Measurements from ENCODE around the gene CCDC97. TPM values are rescaled to one million over a fixed set of nuclear protein-coding genes. Genes with fewer than 3 reads are reported as not detected.

Gene CCDC97
- total RNA-seq, 2 experiments from 2014 or later = 15.0 to 36.6 TPM

DNA sequence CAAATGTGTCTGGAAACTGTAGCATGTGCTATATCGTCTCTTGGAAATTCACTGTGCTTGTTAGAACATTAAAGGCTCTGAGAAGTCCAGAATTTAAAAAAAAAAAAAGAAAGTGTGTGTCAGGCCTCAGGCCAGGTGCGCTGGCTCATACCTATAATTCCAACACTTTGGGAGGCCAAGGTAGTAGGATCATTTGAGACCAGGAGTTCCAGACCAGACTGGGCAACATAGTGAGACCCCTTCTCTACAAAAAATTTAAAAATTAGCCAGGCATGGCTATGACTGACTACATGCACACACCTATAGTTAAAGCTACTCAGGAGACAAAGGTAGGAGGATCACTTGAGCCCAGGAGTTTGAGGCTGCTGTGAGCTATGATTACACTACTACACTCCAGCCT is 40.9 kb upstream of the CCDC97 start:
- Histone ChIP-seq H3K9me2 (ENCODE audit: insufficient read depth, low read length) (no peaks in the 10 kb centered on the region), H3K4me1 (ENCODE audit: insufficient read depth, low read length, poor library complexity, severe bottlenecking) (peaks cover 11% of the 10 kb centered on the region), H3K79me2 (ENCODE audit: insufficient read depth, low read depth, low read length) (peaks cover 57% of the 10 kb centered on the region), H3K9me3 (ENCODE audit: low read length) (no peaks in the 10 kb centered on the region), H4K20me1 (ENCODE audit: insufficient read depth, low read length) (peaks cover 25% of the 10 kb centered on the region), H3K27ac (ENCODE audit: low read depth, low read length, poor library complexity, severe bottlenecking) (no peak overlapping the region), H3K4me3 (ENCODE audit: low read depth, low read length, poor library complexity, severe bottlenecking) (no peak overlapping the region), H3K36me3 (ENCODE audit: insufficient read depth, low read length) (peaks cover 90% of the 10 kb centered on the region), H2AFZ (ENCODE audit: low read length) (no peak overlapping the region), H3K4me2 (ENCODE audit: low read length) (no peak overlapping the region)
- DNase-seq (ENCODE audit: low spot score) = no peak
- BruUV-seq (replicated peaks) = no TSS peak
- POLR2A ChIA-PET = no interaction called here
- no peak for TF ChIP-seq EZH2phosphoT487 (IDR thresholded peaks at IDR 0.05; ENCODE audit: borderline replicate concordance, low read depth, low read length)
- TF ChIP-seq CTCF (conservative IDR thresholded peaks at IDR 0.05; ENCODE audit: low read length) = no peak
- intact Hi-C loops (cut with micrococcal nuclease; ENCODE audit: unreplicated experiment) = no loop called here
- CTCF ChIA-PET (ENCODE audit: unreplicated experiment) = no interaction called here

GRCh38 chr19:41269571-41269970 is 40.4 kb upstream of the CCDC97 start:
- intact Hi-C loops (cut with micrococcal nuclease; ENCODE audit: unreplicated experiment) = no loop called here

GRCh38 chr19:41273076-41273475 is 36.9 kb upstream of the CCDC97 start:
- Histone ChIP-seq H3K27ac (ENCODE audit: low read depth, low read length, poor library complexity, severe bottlenecking) (no peak overlapping the region), H3K4me1 (ENCODE audit: insufficient read depth, low read length, poor library complexity, severe bottlenecking) (no peaks in the 10 kb centered on the region), H3K4me3 (ENCODE audit: low read depth, low read length, poor library complexity, severe bottlenecking) (no peak overlapping the region), H3K9me2 (ENCODE audit: insufficient read depth, low read length) (no peaks in the 10 kb centered on the region), H3K36me3 (ENCODE audit: insufficient read depth, low read length) (peaks cover 99% of the 10 kb centered on the region), H2AFZ (ENCODE audit: low read length) (no peak overlapping the region), H3K4me2 (ENCODE audit: low read length) (no peak overlapping the region), H3K79me2 (ENCODE audit: insufficient read depth, low read depth, low read length) (peaks cover 19% of the 10 kb centered on the region), H3K9me3 (ENCODE audit: low read length) (no peaks in the 10 kb centered on the region), H4K20me1 (ENCODE audit: insufficient read depth, low read length) (peaks cover 8% of the 10 kb centered on the region)
- CTCF ChIA-PET (ENCODE audit: unreplicated experiment) = no interaction called here
- TF ChIP-seq CTCF (conservative IDR thresholded peaks at IDR 0.05; ENCODE audit: low read length) = no peak
- TF ChIP-seq EZH2phosphoT487 (IDR thresholded peaks at IDR 0.05; ENCODE audit: borderline replicate concordance, low read depth, low read length) = no peak
- BruUV-seq (replicated peaks) = no TSS peak
- POLR2A ChIA-PET = no interaction called here
- intact Hi-C loops (cut with micrococcal nuclease; ENCODE audit: unreplicated experiment) = no loop called here
- no peak for DNase-seq (ENCODE audit: low spot score)

More at GRCh38 chr19:41269571-41269970, 40.4 kb upstream of the CCDC97 start:
- Histone ChIP-seq H3K4me2 (ENCODE audit: low read length) (no peak overlapping the region), H2AFZ (ENCODE audit: low read length) (no peak overlapping the region), H4K20me1 (ENCODE audit: insufficient read depth, low read length) (peaks cover 25% of the 10 kb centered on the region), H3K4me1 (ENCODE audit: insufficient read depth, low read length, poor library complexity, severe bottlenecking) (peaks cover 11% of the 10 kb centered on the region), H3K27ac (ENCODE audit: low read depth, low read length, poor library complexity, severe bottlenecking) (no peak overlapping the region), H3K9me2 (ENCODE audit: insufficient read depth, low read length) (no peaks in the 10 kb centered on the region), H3K9me3 (ENCODE audit: low read length) (no peaks in the 10 kb centered on the region), H3K79me2 (ENCODE audit: insufficient read depth, low read depth, low read length) (peaks cover 54% of the 10 kb centered on the region), H3K36me3 (ENCODE audit: insufficient read depth, low read length) (peaks cover 95% of the 10 kb centered on the region), H3K4me3 (ENCODE audit: low read depth, low read length, poor library complexity, severe bottlenecking) (no peak overlapping the region)
- no TSS peak for BruUV-seq (replicated peaks)
- no peak for DNase-seq (ENCODE audit: low spot score)
- POLR2A ChIA-PET = no interaction called here
- CTCF ChIA-PET (ENCODE audit: unreplicated experiment) = no interaction called here
- TF ChIP-seq CTCF (conservative IDR thresholded peaks at IDR 0.05; ENCODE audit: low read length) (no peak), EZH2phosphoT487 (IDR thresholded peaks at IDR 0.05; ENCODE audit: borderline replicate concordance, low read depth, low read length) (no peak)
